Neural progenitor cell (in vitro differentiated cells): ENCODE measurements around the gene RBM10. TPM values are rescaled to one million over a fixed set of nuclear protein-coding genes. Genes with fewer than 3 reads are reported as not detected.

ENCODE experiments used
- DNase-seq: peaks from one replicate; pipeline ENCODE4 v3.0.0-alpha.2; 2016; ENCODE audit warnings: low spot score
- H2AFZ ChIP-seq: fragments of 200-600 bp; sonication (generic); replicated peaks from 2 replicates; pipeline ENCODE4 v1.6.1; 2016; ENCODE audit warnings: antibody characterized with exemption
- H3F3A ChIP-seq: fragments of 200-600 bp; sonication (generic); 2 replicates; pipeline ENCODE4 v1.6.1; 2016; ENCODE audit warnings: antibody characterized with exemption, low read depth
- H3K27ac ChIP-seq: fragments of 200-600 bp; sonication (generic); 2 replicates; pipeline ENCODE4 v1.5.1; 2016; ENCODE audit warnings: mild to moderate bottlenecking
- H3K27me3 ChIP-seq: fragments of 200-600 bp; sonication (generic); 2 replicates; pipeline ENCODE4 v1.6.1; 2016; ENCODE audit warnings: mild to moderate bottlenecking, moderate library complexity
- H3K36me3 ChIP-seq: fragments of 200-600 bp; sonication (generic); 2 replicates; pipeline ENCODE4 v1.5.1; 2016
- H3K4me1 ChIP-seq: fragments of 200-600 bp; sonication (generic); 2 replicates; pipeline ENCODE4 v1.6.1; 2016; ENCODE audit warnings: mixed run types
- H3K4me2 ChIP-seq: fragments of 200-600 bp; sonication (generic); 2 replicates; pipeline ENCODE4 v1.6.1; 2016
- H3K4me3 ChIP-seq: fragments of 200-600 bp; sonication (generic); 2 replicates; pipeline ENCODE4 v1.5.1; 2016
- H3K79me2 ChIP-seq: fragments of 200-600 bp; sonication (generic); 2 replicates; pipeline ENCODE4 v1.6.1; 2016; ENCODE audit warnings: low read depth
- H3K9ac ChIP-seq: fragments of 200-600 bp; sonication (generic); 2 replicates; pipeline ENCODE4 v1.6.1; 2016
- H3K9me3 ChIP-seq: fragments of 200-600 bp; sonication (generic); 2 replicates; pipeline ENCODE4 v1.5.1; 2016; ENCODE audit warnings: low read depth
- H4K20me1 ChIP-seq: fragments of 200-600 bp; sonication (generic); 2 replicates; pipeline ENCODE4 v1.6.1; 2016; ENCODE audit warnings: low read depth
- H3K27ac Mint-ChIP-seq: 3 replicates; pipeline ENCODE4 v1.8.0; 2021; ENCODE audit warnings: mixed read lengths
- H3K27me3 Mint-ChIP-seq: 2 replicates; pipeline ENCODE4 v1.8.0; 2022; ENCODE audit warnings: low read depth, mild to moderate bottlenecking, inconsistent platforms, moderate library complexity, mixed read lengths; ENCODE audit not compliant: insufficient read depth
- H3K36me3 Mint-ChIP-seq: 3 replicates; pipeline ENCODE4 v1.8.0; 2021; ENCODE audit warnings: mixed read lengths
- H3K4me1 Mint-ChIP-seq: 3 replicates; pipeline ENCODE4 v1.8.0; 2021; ENCODE audit warnings: mixed read lengths
- H3K4me3 Mint-ChIP-seq: 3 replicates; pipeline ENCODE4 v1.8.0; 2021; ENCODE audit warnings: mild to moderate bottlenecking, moderate library complexity, mixed read lengths
- H3K9me3 Mint-ChIP-seq: 3 replicates; pipeline ENCODE4 v1.8.0; 2020; ENCODE audit warnings: mixed read lengths
- CTCF ChIP-seq: fragments of 200-600 bp; sonication (generic); IDR thresholded peaks from 2 replicates; pipeline ENCODE4 v1.5.1; 2017; ENCODE audit warnings: antibody characterized with exemption, mild to moderate bottlenecking
- EZH2 ChIP-seq: fragments of 200-600 bp; sonication (generic); IDR thresholded peaks from 2 replicates; pipeline ENCODE4 v1.6.1; 2017; ENCODE audit warnings: antibody characterized with exemption, mild to moderate bottlenecking, moderate library complexity
- EZH2phosphoT487 ChIP-seq: fragments of 200-600 bp; sonication (generic); IDR thresholded peaks from 2 replicates; pipeline ENCODE4 v1.6.1; 2017; ENCODE audit warnings: antibody characterized with exemption
- total RNA-seq: library from RNA; depleted of rRNA; stranded (reverse); fragments of >200 nt; gene quantifications from 2 replicates; pipeline ENCODE4 v1.2.3, GENCODE V29; 2015; ENCODE audit warnings: low replicate concordance

The RBM10 gene
- total RNA-seq, 1 donor from 2014 or later, result 26.5 TPM

- Histone ChIP-seq H2AFZ (no peak overlapping the region), H3K9ac (peak overlapping the region; percentile 35), H3K27ac (no peak overlapping the region), H3F3A (peaks cover 3% of the 10 kb centered on the region), H3K9me3 (no peaks in the 10 kb centered on the region), H3K4me1 (no peaks in the 10 kb centered on the region), H3K36me3 (no peaks in the 10 kb centered on the region), H4K20me1 (peaks cover 36% of the 10 kb centered on the region), H3K4me3 (peak overlapping the region; percentile 61), H3K27me3 (no peaks in the 10 kb centered on the region), H3K4me2 (peak overlapping the region; percentile 67), H3K79me2 (peaks cover 81% of the 10 kb centered on the region)
- no peak for TF ChIP-seq EZH2
- TF ChIP-seq CTCF, result no peak
- no peak for TF ChIP-seq EZH2phosphoT487
- Mint-ChIP-seq H3K27ac (peak overlapping the region; percentile 47), H3K9me3 (peaks cover 23% of the 10 kb centered on the region), H3K27me3 (peaks cover 6% of the 10 kb centered on the region), H3K4me1 (no peaks in the 10 kb centered on the region), H3K36me3 (peaks cover 19% of the 10 kb centered on the region), H3K4me3 (peak overlapping the region; percentile 91)
- no peak for DNase-seq
These were observed 1.3 kb downstream of the RBM10 start for GRCh38 chrX:47146121-47146935.

GRCh38 chrX:47146936-47147859 is 2.2 kb downstream of the RBM10 start:
- Histone ChIP-seq H3K36me3 (no peaks in the 10 kb centered on the region), H3K27me3 (no peaks in the 10 kb centered on the region), H4K20me1 (peaks cover 36% of the 10 kb centered on the region), H2AFZ (no peak overlapping the region), H3K4me1 (no peaks in the 10 kb centered on the region), H3K4me2 (peak overlapping the region; percentile 67), H3K9me3 (no peaks in the 10 kb centered on the region), H3F3A (peaks cover 3% of the 10 kb centered on the region), H3K79me2 (peaks cover 90% of the 10 kb centered on the region), H3K9ac (no peak overlapping the region), H3K4me3 (peak overlapping the region; percentile 61), H3K27ac (no peak overlapping the region)
- H3K4me1 Mint-ChIP-seq, result no peaks in the 10 kb centered on the region
- H3K36me3 Mint-ChIP-seq, result peaks cover 21% of the 10 kb centered on the region
- peaks cover 18% of the 10 kb centered on the region for H3K9me3 Mint-ChIP-seq
- DNase-seq, result no peak
- H3K27ac Mint-ChIP-seq, result no peak overlapping the region
- TF ChIP-seq EZH2phosphoT487 (no peak), CTCF (no peak), EZH2 (no peak)
- peak overlapping the region; percentile 44 for H3K4me3 Mint-ChIP-seq
- H3K27me3 Mint-ChIP-seq, result peaks cover 6% of the 10 kb centered on the region

GRCh38 chrX:47148946-47149345 is 3.9 kb downstream of the RBM10 start:
- H3K27me3 ChIP-seq, result no peaks in the 10 kb centered on the region
- no peak for DNase-seq
- H3K9ac ChIP-seq, result no peak overlapping the region
- H2AFZ ChIP-seq, result no peak overlapping the region
- H3F3A ChIP-seq, result peaks cover 3% of the 10 kb centered on the region
- no peaks in the 10 kb centered on the region for H3K4me1 ChIP-seq
- Mint-ChIP-seq H3K9me3 (peaks cover 18% of the 10 kb centered on the region), H3K27ac (no peak overlapping the region), H3K36me3 (peaks cover 25% of the 10 kb centered on the region), H3K27me3 (peaks cover 4% of the 10 kb centered on the region), H3K4me3 (no peak overlapping the region), H3K4me1 (no peaks in the 10 kb centered on the region)
- H4K20me1 ChIP-seq, result peaks cover 28% of the 10 kb centered on the region
- H3K4me2 ChIP-seq, result no peak overlapping the region
- TF ChIP-seq CTCF (no peak), EZH2 (no peak), EZH2phosphoT487 (no peak)
- no peak overlapping the region for H3K27ac ChIP-seq
- H3K79me2 ChIP-seq, result peaks cover 92% of the 10 kb centered on the region
- H3K9me3 ChIP-seq, result no peaks in the 10 kb centered on the region
- no peaks in the 10 kb centered on the region for H3K36me3 ChIP-seq
- H3K4me3 ChIP-seq, result no peak overlapping the region
